HepG2 (cell line): ENCODE results near the gene FASTKD3. TPM values are rescaled to one million over a fixed set of nuclear protein-coding genes. Genes with fewer than 3 reads are reported as not detected.

Experiments
- ATM ChIP-seq: fragments of 450-650 bp; IDR thresholded peaks from 2 replicates; pipeline ENCODE4 v1.7.1; 2017; ENCODE audit warnings: mild to moderate bottlenecking, borderline replicate concordance
- CSRNP1 ChIP-seq: sonication (generic); formaldehyde crosslinking; IDR thresholded peaks from 2 replicates; pipeline ENCODE4 v1.8.1; 2023; ENCODE audit warnings: mild to moderate bottlenecking, missing genetic modification reagents
- KAT8 ChIP-seq: IDR thresholded peaks from 2 replicates; pipeline ENCODE4 v1.6.1; 2016; ENCODE audit warnings: missing genetic modification reagents, missing compliant biosample characterization
- NONO ChIP-seq, 2 experiments: fragments of 450-650 bp in 1 of 2; sonication (generic) in 1 of 2; formaldehyde crosslinking in 1 of 2; IDR thresholded peaks in 1 of 2; conservative IDR thresholded peaks in 1 of 2; 2 replicates each; pipeline versions ENCODE4 v1.6.1 to v1.8.0; 2017 to 2022; ENCODE audit warnings: mild to moderate bottlenecking in 1 of 2, missing genetic modification reagents in 1 of 2, moderate library complexity in 1 of 2
- NR2F1 ChIP-seq, 2 experiments: fragments of 450-650 bp in 1 of 2; formaldehyde crosslinking in 1 of 2; IDR thresholded peaks; 2 replicates each; pipeline versions ENCODE4 v1.5.0 to v1.6.1; 2016 to 2020; ENCODE audit warnings: mild to moderate bottlenecking in 1 of 2, missing compliant biosample characterization in 1 of 2, missing genetic modification reagents in 1 of 2, moderate library complexity in 1 of 2
- ONECUT2 ChIP-seq: sonication (generic); formaldehyde crosslinking; IDR thresholded peaks from 2 replicates; pipeline ENCODE4 v1.4.0; 2020; ENCODE audit warnings: missing genetic modification reagents
- SIN3A ChIP-seq: IDR thresholded peaks from 2 replicates; pipeline ENCODE4 v1.6.1; 2011; ENCODE audit warnings: low read depth, mild to moderate bottlenecking, control low read depth, low read length, borderline replicate concordance
- SUZ12 ChIP-seq: fragments of 150-350 bp; IDR thresholded peaks from 2 replicates; pipeline ENCODE4 v1.6.1; 2014; ENCODE audit warnings: low read depth, low read length
- TBX3 ChIP-seq: fragments of 450-650 bp; IDR thresholded peaks from 2 replicates; pipeline ENCODE4 v1.6.1; 2017; ENCODE audit warnings: antibody characterized with exemption, mild to moderate bottlenecking, inconsistent platforms, borderline replicate concordance
- TP53 ChIP-seq: sonication (generic); formaldehyde crosslinking; conservative IDR thresholded peaks from 2 replicates; pipeline ENCODE4 v1.4.0; 2020; ENCODE audit warnings: missing genetic modification reagents
- ZBTB14 ChIP-seq: sonication (generic); formaldehyde crosslinking; IDR thresholded peaks from 2 replicates; pipeline ENCODE4 v1.4.0; 2020; ENCODE audit warnings: missing genetic modification reagents
- ZBTB7B ChIP-seq: sonication (generic); formaldehyde crosslinking; IDR thresholded peaks from 2 replicates; pipeline ENCODE4 v1.4.0; 2020; ENCODE audit warnings: missing genetic modification reagents
- ZMAT3 ChIP-seq: sonication (generic); formaldehyde crosslinking; conservative IDR thresholded peaks from 2 replicates; pipeline ENCODE4 v1.7.0; 2021; ENCODE audit warnings: missing genetic modification reagents
- ZNF101 ChIP-seq: sonication (generic); formaldehyde crosslinking; IDR thresholded peaks from 2 replicates; pipeline ENCODE4 v1.4.0; 2020; ENCODE audit warnings: mild to moderate bottlenecking, low read depth, missing genetic modification reagents, borderline replicate concordance
- ZNF18 ChIP-seq: sonication (generic); formaldehyde crosslinking; IDR thresholded peaks from 2 replicates; pipeline ENCODE4 v1.8.0; 2022; ENCODE audit warnings: mild to moderate bottlenecking, missing genetic modification reagents; ENCODE audit not compliant: insufficient replicate concordance
- ZNF251 ChIP-seq: sonication (generic); formaldehyde crosslinking; IDR thresholded peaks from 2 replicates; pipeline ENCODE4 v1.9.0; 2021; ENCODE audit warnings: mild to moderate bottlenecking, missing genetic modification reagents
- ZNF260 ChIP-seq: sonication (generic); formaldehyde crosslinking; IDR thresholded peaks from 2 replicates; pipeline ENCODE4 v1.4.0; 2020; ENCODE audit warnings: missing genetic modification reagents, low read depth, mild to moderate bottlenecking, borderline replicate concordance
- ZNF597 ChIP-seq: sonication (generic); formaldehyde crosslinking; IDR thresholded peaks from 2 replicates; pipeline ENCODE4 v1.5.0; 2020; ENCODE audit warnings: missing genetic modification reagents
- polyA plus RNA-seq, 8 experiments: library from polyadenylated mRNA; depleted of rRNA in 3 of 8; stranded (reverse) in 7 of 8; unstranded in 1 of 8; fragments of >200 nt; fragmentation: Illumina TruSeq in 4 of 8; extraction: Trizol in 4 of 8; gene quantifications; 2 replicates each; pipeline versions ENCODE4 v1.2.1 to v1.2.3, GENCODE V29; 2011 to 2016; ENCODE audit warnings: low read depth in 4 of 8, missing spikeins in 1 of 8, mixed read lengths in 1 of 8; ENCODE audit not compliant: insufficient read depth in 1 of 8
- total RNA-seq, 5 experiments: library from RNA; depleted of rRNA; stranded (reverse); fragments of >200 nt; fragmentation: Illumina TruSeq; extraction: Trizol; gene quantifications; 2 replicates each; pipeline ENCODE4 v1.2.3, GENCODE V29; 2016; ENCODE audit warnings: low read depth in 1 of 5

Gene FASTKD3
- total and polyA plus RNA-seq, 2 of the 13 experiments (the other 11 are each of a cell fraction or from before 2014, with no cell fraction given) = 6.9 to 17.8 TPM

GRCh38 chr5:7868773-7869473 is at the start of gene FASTKD3, which contains the start of gene MTRR (continued):
- TF ChIP-seq ZBTB14 (CRISPR knock-in tag) (no peak), ZMAT3 (CRISPR knock-in tag) (peak; percentile 31; the same call in 1 of the 2 replicates), ZNF251 (no peak), ONECUT2 (CRISPR knock-in tag) (no peak), NR2F1 (CRISPR knock-in tag; IDR thresholded peaks at IDR 0.05) (peak in 1 of 2 experiments; percentile 92; a peak in 2 of 4 replicates), ATM (no peak), SIN3A (peak; percentile 83; the same call in 1 of the 2 replicates), ZNF101 (CRISPR knock-in tag) (no peak), ZBTB7B (CRISPR knock-in tag) (peak; percentile 99), ZNF18 (no peak), TBX3 (peak; percentile 42; the same call in 1 of the 2 replicates), ZNF260 (CRISPR knock-in tag) (no peak), CSRNP1 (CRISPR knock-in tag) (peak; percentile 80; the same call in 1 of the 2 replicates), TP53 (CRISPR knock-in tag) (0 out of 2 replicates have a peak, but pooled peaks have one; percentile 22), SUZ12 (no peak), NONO (IDR thresholded peaks at IDR 0.05) (no peak), NONO (CRISPR knock-in tag; conservative IDR thresholded peaks at IDR 0.05) (peak; percentile 66), KAT8 (peak; percentile 81), ZNF597 (CRISPR knock-in tag) (no peak)
